Measurements from ENCODE around the gene SPATA31A5. TPM values are rescaled to one million over a fixed set of nuclear protein-coding genes. Genes with fewer than 3 reads are reported as not detected.
"Not testable (repeated sequence)": the region's sequence is repeated elsewhere in the genome, so short reads cannot be mapped to it uniquely, and the experiment has no call there.

Gene SPATA31A5
- not detected for total RNA-seq
- total RNA-seq (2013), result not detected

- DNase-seq; H3K4me3 ChIP-seq (ENCODE audit: low read length); H3K4me3 Mint-ChIP-seq; H3K4me1 Mint-ChIP-seq; H3K4me1 ChIP-seq (ENCODE audit: control insufficient read depth, insufficient read depth, low read length); H3K36me3 Mint-ChIP-seq; H3K27ac Mint-ChIP-seq; H3K9me3 Mint-ChIP-seq; intact Hi-C loops (cut with micrococcal nuclease); H3K27me3 Mint-ChIP-seq (ENCODE audit: low read depth in 2 of 2); H3K27ac ChIP-seq (ENCODE audit: low read length); H3K9me3 ChIP-seq (ENCODE audit: control insufficient read depth, insufficient read depth, low read length); ATAC-seq; H3K36me3 ChIP-seq (ENCODE audit: control insufficient read depth, insufficient read depth, low read length); H3K27me3 ChIP-seq (ENCODE audit: control insufficient read depth, insufficient read depth, low read length): not testable (repeated sequence)
- no CpG with 5 or more reads among the region's 7 CpGs for WGBS (ENCODE audit: insufficient coverage)
These were observed at the start of gene SPATA31A5 for GRCh38 chr9:60914107-60914506. TSS of gene SPATA31A5 (plus strand) at chr9:60914407. CDS start at chr9:60914436, 29 bp downstream.

DNA sequence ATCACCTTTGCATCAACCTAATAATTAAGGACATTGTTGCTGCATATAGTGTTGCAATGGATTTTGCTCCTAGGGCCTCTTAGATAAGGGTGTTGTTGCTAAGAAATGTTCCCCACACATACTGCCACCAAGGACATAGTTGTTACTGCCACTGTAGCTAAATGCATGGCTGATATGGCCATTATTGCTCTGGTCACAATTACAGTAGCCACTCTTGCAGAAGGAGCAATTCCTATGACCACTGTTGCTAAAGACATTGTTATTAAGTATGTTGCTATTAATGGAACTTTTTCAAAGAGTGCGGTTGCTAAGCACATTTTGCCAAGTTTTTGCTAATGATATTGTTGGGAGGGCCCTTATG is 48.8 kb downstream of the SPATA31A5 start:
- H3K9me3 ChIP-seq (ENCODE audit: control insufficient read depth, insufficient read depth, low read length); H3K27me3 ChIP-seq (ENCODE audit: control insufficient read depth, insufficient read depth, low read length); H3K27me3 Mint-ChIP-seq (ENCODE audit: low read depth in 2 of 2); intact Hi-C loops (cut with micrococcal nuclease); H3K4me3 Mint-ChIP-seq; H3K36me3 Mint-ChIP-seq; H3K4me1 ChIP-seq (ENCODE audit: control insufficient read depth, insufficient read depth, low read length); ATAC-seq; H3K27ac ChIP-seq (ENCODE audit: low read length); H3K9me3 Mint-ChIP-seq; H3K4me1 Mint-ChIP-seq; H3K27ac Mint-ChIP-seq; DNase-seq; H3K4me3 ChIP-seq (ENCODE audit: low read length); H3K36me3 ChIP-seq (ENCODE audit: control insufficient read depth, insufficient read depth, low read length): not testable (repeated sequence)
- no CpG with 5 or more reads among the region's 1 CpG for WGBS (ENCODE audit: insufficient coverage)

DNA sequence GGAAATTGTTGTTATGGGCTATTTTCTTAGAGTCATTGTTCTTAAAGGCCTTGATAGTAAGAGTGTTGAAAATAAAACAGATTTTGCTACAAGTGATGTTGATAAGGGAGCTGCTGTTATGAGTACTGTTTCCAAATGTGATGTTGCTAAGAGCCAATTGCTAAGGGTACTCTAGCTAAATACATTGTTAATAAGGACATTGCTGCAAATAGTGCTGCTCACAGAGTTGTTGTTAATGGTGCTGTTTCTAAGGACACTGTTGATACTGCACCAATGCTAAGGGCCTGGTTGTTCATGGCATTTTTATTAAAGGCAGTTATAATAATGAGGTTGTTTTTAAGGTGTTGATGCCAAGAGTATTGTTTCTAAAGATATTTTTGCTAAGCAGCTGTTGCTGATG is 52.2 kb downstream of the SPATA31A5 start:
- H3K36me3 Mint-ChIP-seq; H3K9me3 ChIP-seq (ENCODE audit: control insufficient read depth, insufficient read depth, low read length); H3K36me3 ChIP-seq (ENCODE audit: control insufficient read depth, insufficient read depth, low read length); ATAC-seq; H3K27me3 ChIP-seq (ENCODE audit: control insufficient read depth, insufficient read depth, low read length); H3K4me3 ChIP-seq (ENCODE audit: low read length); H3K4me3 Mint-ChIP-seq; intact Hi-C loops (cut with micrococcal nuclease); DNase-seq; H3K27me3 Mint-ChIP-seq (ENCODE audit: low read depth in 2 of 2); H3K27ac Mint-ChIP-seq; H3K9me3 Mint-ChIP-seq; H3K27ac ChIP-seq (ENCODE audit: low read length); H3K4me1 Mint-ChIP-seq; H3K4me1 ChIP-seq (ENCODE audit: control insufficient read depth, insufficient read depth, low read length): not testable (repeated sequence)
